NT2/D1 (cell line): ENCODE data around the gene SPRR3.
"Not testable (repeated sequence)": the region's sequence is repeated elsewhere in the genome, so short reads cannot be mapped to it uniquely, and the experiment has no call there.

Experiments
- SUZ12 ChIP-seq: IDR thresholded peaks from 2 replicates; pipeline ENCODE4 v1.6.1; 2011; ENCODE audit not compliant: insufficient read length, insufficient read depth; ENCODE audit errors: extremely low read depth
- YY1 ChIP-seq: IDR thresholded peaks from 2 replicates; pipeline ENCODE4 v1.6.1; 2011; ENCODE audit not compliant: insufficient read length, insufficient read depth
- ZNF274 ChIP-seq: IDR thresholded peaks from 2 replicates; pipeline ENCODE4 v1.6.1; 2011; ENCODE audit warnings: mild to moderate bottlenecking, low read depth, low read length

DNA sequence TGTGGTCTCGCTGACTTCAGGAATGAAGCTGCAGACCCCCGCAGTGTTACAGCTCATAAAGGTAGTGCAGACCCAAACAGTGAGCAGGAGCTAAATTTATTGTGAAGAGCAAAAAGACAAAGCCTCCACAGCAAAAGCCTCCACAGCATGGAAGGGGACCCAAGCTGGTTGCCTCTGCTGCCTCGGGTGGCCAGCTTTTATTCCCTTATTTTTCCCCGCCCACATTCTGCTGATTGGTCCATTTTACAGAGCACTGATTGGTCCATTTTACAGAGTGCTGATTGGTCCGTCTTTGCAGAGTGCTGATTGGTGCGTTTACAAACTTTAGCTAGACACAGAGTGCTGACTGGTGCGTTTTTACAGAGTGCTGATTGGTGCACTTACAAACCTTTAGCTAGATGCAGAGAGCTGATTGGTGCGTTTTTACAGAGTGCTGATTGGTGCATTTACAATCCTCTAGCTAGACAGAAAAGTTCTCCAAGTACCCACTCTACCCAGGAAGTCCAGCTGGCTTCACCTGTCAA lies 9.7 kb downstream of the SPRR3 start:
- not testable (repeated sequence) for TF ChIP-seq ZNF274, YY1, SUZ12
